ENCODE results near the gene SMC1A.
"Not testable (repeated sequence)": the region's sequence is repeated elsewhere in the genome, so short reads cannot be mapped to it uniquely, and the experiment has no call there.

Gene SMC1A

GRCh38 chrX:53421772-53422085 is 725 bp downstream of the SMC1A start:
- DNase-seq = peak; percentile 73

- no peak for DNase-seq
Observed at GRCh38 chrX:53421125-53421524, 1.3 kb downstream of the SMC1A start.

- DNase-seq = not testable (repeated sequence)
Observed at GRCh38 chrX:53420351-53420750, 2.1 kb downstream of the SMC1A start.

GRCh38 chrX:53412446-53412845 is 10.0 kb downstream of the SMC1A start:
- no peak for DNase-seq

- no peak for DNase-seq
Observed at GRCh38 chrX:53403535-53403934, 18.9 kb downstream of the SMC1A start.

- no peak for DNase-seq
Observed at GRCh38 chrX:53398216-53398615, 24.2 kb downstream of the SMC1A start.

GRCh38 chrX:53395605-53396298 is 26.7 kb downstream of the SMC1A start:
- DNase-seq = no peak

GRCh38 chrX:53383376-53384076 is 38.9 kb downstream of the SMC1A start:
- no peak for DNase-seq

- DNase-seq = no peak
Observed at GRCh38 chrX:53379747-53380146, 42.7 kb downstream of the SMC1A start.

- no peak for DNase-seq
Observed at GRCh38 chrX:53379008-53379710, 43.3 kb downstream of the SMC1A start.

- no peak for DNase-seq
Observed at GRCh38 chrX:53377464-53377863, 45.0 kb downstream of the SMC1A start.

GRCh38 chrX:53376888-53377287 is 45.6 kb downstream of the SMC1A start:
- no peak for DNase-seq

GRCh38 chrX:53374923-53375322 is 47.5 kb downstream of the SMC1A start:
- DNase-seq = no peak

- DNase-seq = no peak
Observed at GRCh38 chrX:53374222-53374820, 48.1 kb downstream of the SMC1A start.

GRCh38 chrX:53373307-53373706 is 49.1 kb downstream of the SMC1A start:
- no peak for DNase-seq

- not testable (repeated sequence) for DNase-seq
Observed at GRCh38 chrX:53366454-53366853, 56.0 kb downstream of the SMC1A start.

- DNase-seq = no peak
Observed at GRCh38 chrX:53362449-53362848, 60.0 kb downstream of the SMC1A start.

- no peak for DNase-seq
Observed at GRCh38 chrX:53357799-53358530, 64.5 kb downstream of the SMC1A start.

GRCh38 chrX:53356186-53356585 is 66.3 kb downstream of the SMC1A start:
- no peak for DNase-seq

- DNase-seq = no peak
Observed at GRCh38 chrX:53354669-53355068, 67.8 kb downstream of the SMC1A start.

GRCh38 chrX:53347948-53348347 is 74.5 kb downstream of the SMC1A start:
- DNase-seq = no peak

GRCh38 chrX:53340852-53341645 is 81.4 kb downstream of the SMC1A start:
- no peak for DNase-seq

Measured in NCI-H345 (cell line).